ENCODE data around the gene LAMP1.
"Not testable (repeated sequence)": the region's sequence is repeated elsewhere in the genome, so short reads cannot be mapped to it uniquely, and the experiment has no call there.

Gene LAMP1

DNA sequence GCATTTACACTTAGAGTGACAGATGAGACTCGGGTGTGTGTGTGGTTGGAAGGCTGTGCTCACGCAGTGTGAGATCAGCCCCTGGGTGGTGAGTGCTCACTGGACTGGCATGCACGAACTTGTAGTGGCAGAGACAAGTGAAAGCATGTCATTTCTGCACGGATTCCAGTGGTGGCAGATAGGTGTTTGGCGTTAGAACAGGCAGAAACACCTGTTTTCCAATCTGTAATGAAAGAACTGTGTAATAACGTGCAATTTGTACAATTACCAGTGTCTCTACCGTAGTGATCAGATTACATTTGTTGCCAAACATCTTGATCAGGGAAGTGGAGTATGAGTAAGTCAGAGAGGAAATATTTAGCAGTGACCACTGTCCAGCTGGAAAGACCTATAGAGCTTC lies 8.2 kb downstream of the LAMP1 start:
- no peak for TF ChIP-seq CTCF (IDR thresholded peaks at IDR 0.05; ENCODE audit: extremely low read depth, insufficient read depth, missing control alignments)
- DNase-seq (ENCODE audit: low spot score): no peak
- in situ Hi-C loops (cut with MboI; ENCODE audit: low pct_unique_long_range_greater_than_20kb, low sequenced_read_pairs, unreplicated experiment): no loop called here

GRCh38 chr13:113307491-113307890 lies 10.5 kb downstream of the LAMP1 start:
- TF ChIP-seq CTCF (IDR thresholded peaks at IDR 0.05; ENCODE audit: extremely low read depth, insufficient read depth, missing control alignments): no peak
- in situ Hi-C loops (cut with MboI; ENCODE audit: low pct_unique_long_range_greater_than_20kb, low sequenced_read_pairs, unreplicated experiment): no loop called here
- DNase-seq (ENCODE audit: low spot score): no peak

- in situ Hi-C loops (cut with MboI; ENCODE audit: low pct_unique_long_range_greater_than_20kb, low sequenced_read_pairs, unreplicated experiment): no loop called here
- DNase-seq (ENCODE audit: low spot score): no peak
- no peak for TF ChIP-seq CTCF (IDR thresholded peaks at IDR 0.05; ENCODE audit: extremely low read depth, insufficient read depth, missing control alignments)
Measured at GRCh38 chr13:113309473-113309872, 12.4 kb downstream of the LAMP1 start.

DNA sequence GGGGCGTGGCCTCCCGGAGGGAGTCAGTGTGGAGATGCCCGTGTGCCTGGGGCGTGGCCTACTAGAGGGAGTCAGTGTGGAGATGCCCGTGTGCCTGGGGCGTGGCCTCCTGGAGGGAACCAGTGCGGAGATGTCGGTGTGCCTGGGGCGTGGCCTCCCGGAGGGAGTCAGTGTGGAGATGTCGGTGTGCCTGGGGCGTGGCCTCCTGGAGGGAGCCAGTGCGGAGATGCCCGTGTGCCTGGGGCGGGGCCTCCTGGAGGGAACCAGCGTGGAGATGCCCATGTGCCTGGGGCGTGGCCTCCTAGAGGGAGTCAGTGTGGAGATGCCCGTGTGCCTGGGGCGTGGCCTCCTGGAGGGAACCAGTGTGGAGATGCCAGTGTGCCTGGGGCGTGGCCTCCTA lies 17.1 kb downstream of the LAMP1 start:
- in situ Hi-C loops (cut with MboI; ENCODE audit: low pct_unique_long_range_greater_than_20kb, low sequenced_read_pairs, unreplicated experiment); DNase-seq (ENCODE audit: low spot score): not testable (repeated sequence)

DNA sequence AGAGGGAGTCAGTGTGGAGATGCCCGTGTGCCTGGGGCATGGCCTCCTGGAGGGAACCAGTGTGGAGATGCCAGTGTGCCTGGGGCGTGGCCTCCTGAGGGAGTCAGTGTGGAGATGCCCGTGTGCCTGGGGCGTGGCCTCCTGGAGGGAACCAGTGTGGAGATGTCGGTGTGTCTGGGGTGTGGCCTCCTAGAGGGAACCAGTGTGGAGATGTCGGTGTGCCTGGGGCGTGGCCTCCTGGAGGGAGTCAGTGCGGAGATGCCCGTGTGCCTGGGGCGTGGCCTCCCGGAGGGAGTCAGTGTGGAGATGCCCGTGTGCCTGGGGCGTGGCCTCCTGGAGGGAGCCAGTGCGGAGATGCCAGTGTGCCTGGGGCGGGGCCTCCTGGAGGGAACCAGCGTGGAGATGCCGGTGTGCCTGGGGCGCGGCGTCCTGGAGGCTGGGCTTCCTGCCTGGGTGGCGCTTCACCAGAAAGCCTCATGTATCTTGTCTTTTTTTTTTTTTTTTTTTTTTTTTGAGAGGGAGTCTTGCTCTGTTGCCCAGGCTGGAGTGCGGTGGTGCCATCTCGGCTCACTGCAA lies 17.9 kb downstream of the LAMP1 start:
- DNase-seq (ENCODE audit: low spot score): not testable (repeated sequence)

DNA sequence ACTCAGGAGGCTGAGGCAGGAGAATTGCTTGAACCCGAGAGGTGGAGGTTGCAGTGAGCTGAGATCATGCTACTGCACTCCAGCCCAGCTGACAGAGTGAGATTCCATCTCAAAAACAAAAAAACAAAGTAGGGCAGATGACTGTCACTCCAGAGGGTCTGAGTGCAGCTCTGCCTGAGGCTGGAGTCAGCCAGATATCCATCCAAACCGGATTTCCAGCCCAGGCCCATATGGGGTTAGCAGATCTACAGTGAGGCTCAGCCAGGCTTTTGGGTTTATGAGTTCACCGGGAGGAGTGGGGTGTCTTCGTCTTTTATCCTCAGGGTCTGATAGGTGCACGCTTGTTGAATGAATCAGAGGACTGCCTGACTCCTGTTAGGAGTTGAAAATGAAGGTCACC lies 19.0 kb downstream of the LAMP1 start:
- TF ChIP-seq CTCF (IDR thresholded peaks at IDR 0.05; ENCODE audit: extremely low read depth, insufficient read depth, missing control alignments): no peak
- in situ Hi-C loops (cut with MboI; ENCODE audit: low pct_unique_long_range_greater_than_20kb, low sequenced_read_pairs, unreplicated experiment): no loop called here
- DNase-seq (ENCODE audit: low spot score): no peak

More for the DNA sequence above, 17.9 kb downstream of the LAMP1 start:
- in situ Hi-C loops (cut with MboI; ENCODE audit: low pct_unique_long_range_greater_than_20kb, low sequenced_read_pairs, unreplicated experiment): not testable (repeated sequence)

DNA sequence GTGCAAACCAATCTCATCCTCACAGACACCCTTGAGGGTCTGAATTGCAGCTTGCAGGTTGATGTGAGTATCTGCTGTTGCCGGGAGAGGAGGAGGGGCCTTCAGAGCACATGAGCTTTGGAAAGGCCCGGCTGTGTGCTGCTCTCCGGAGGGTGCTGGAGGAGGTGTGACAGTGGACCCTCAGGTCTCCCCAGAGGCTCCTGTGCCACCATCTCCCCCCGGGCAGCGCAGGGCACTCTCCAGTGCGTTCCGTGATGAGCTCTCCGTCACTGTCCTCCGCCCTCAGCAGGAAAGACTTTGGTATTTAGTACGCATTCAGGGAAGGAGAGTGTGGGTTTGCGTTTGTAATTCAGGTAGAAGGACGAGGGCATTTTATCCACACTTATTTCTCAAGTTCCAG lies 20.0 kb downstream of the LAMP1 start:
- no peak for TF ChIP-seq CTCF (IDR thresholded peaks at IDR 0.05; ENCODE audit: extremely low read depth, insufficient read depth, missing control alignments)
- in situ Hi-C loops (cut with MboI; ENCODE audit: low pct_unique_long_range_greater_than_20kb, low sequenced_read_pairs, unreplicated experiment): no loop called here

DNA sequence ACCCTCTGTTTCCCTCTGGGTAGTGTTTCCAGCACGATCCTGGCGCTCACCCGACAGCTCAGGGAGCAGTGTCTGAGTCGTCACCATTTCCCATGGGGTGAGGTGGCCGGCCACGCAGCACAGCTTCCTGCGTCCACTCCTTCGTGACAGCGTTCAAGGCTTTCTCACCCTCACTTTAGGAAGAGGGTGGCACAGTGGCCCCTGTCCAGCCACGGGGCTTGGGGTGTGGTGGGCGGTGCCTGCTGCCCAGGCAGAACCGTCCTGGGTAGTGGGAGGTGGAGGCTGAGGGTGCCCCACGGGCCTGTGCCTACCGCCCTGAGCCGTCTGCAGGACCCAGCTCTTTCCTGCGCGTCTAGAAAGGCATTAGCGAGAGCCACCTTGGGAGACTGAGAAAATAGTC lies 21.9 kb downstream of the LAMP1 start:
- DNase-seq (ENCODE audit: low spot score): no peak
- TF ChIP-seq CTCF (IDR thresholded peaks at IDR 0.05; ENCODE audit: extremely low read depth, insufficient read depth, missing control alignments): no peak
- in situ Hi-C loops (cut with MboI; ENCODE audit: low pct_unique_long_range_greater_than_20kb, low sequenced_read_pairs, unreplicated experiment): no loop called here

More for the DNA sequence above, 20.0 kb downstream of the LAMP1 start:
- DNase-seq (ENCODE audit: low spot score): no peak

Measured in GM13977 (cell line).